Sciatic nerve (tissue), 2 donors: Measurements from ENCODE around the gene RTN4RL1. TPM values are rescaled to one million over a fixed set of nuclear protein-coding genes. Genes with fewer than 3 reads are reported as not detected.
A peak's percentile ranks its signal among the peaks of the same experiment; 100 is the strongest.

Experiments
- ATAC-seq: fragments of 200-7000 bp; cut with Tn5 transposase; one replicate; pipeline ENCODE4 v1.9.1; 2020; ENCODE audit warnings: mild to moderate bottlenecking, moderate library complexity
- DNase-seq: peaks from one replicate; pipeline ENCODE4 v3.0.0-alpha.2; 2020; ENCODE audit warnings: low spot score
- intact Hi-C: fragments of 100-400 bp; cut with DNase I; formaldehyde crosslinking; loops from one replicate; pipeline ENCODE4 v1.14.2; 2022
- total RNA-seq: library from RNA; stranded (reverse); fragmentation: NEBNext Ultra II Directional; extraction: Animal tissue kit (Norgen Biotek cat#: 25700); gene quantifications from one replicate; pipeline ENCODE4 v1.2.1, GENCODE V29; 2021
- donor health status: DM: no; HTN: no; CAD: no.
- donor health status: DM: no; HTN: no; CAD: no.

The RTN4RL1 gene
- total RNA-seq, 1 donor from 2014 or later = 5.8 TPM

DNA sequence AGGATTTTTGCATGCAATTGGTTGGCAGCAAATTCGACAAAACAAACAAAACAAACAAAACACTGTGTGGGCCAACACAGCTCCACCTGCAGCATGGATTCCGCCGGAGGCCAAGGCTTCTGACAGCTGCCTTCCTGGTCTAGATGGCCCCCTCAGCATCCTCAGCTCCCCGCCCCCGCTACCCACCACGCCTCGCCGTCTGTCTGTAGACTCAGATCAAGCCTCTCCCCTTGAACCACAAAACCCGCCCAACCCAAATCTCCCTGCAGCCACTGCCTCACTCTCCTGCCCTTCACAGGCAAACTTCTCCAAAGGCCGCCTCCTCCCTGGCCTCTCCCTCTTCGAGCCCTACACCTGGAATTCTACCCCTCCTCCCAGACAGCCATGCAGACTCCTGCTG lies 57.9 kb downstream of the RTN4RL1 start:
- ATAC-seq = no peak
- intact Hi-C loops = no loop called here
- no peak for DNase-seq

DNA sequence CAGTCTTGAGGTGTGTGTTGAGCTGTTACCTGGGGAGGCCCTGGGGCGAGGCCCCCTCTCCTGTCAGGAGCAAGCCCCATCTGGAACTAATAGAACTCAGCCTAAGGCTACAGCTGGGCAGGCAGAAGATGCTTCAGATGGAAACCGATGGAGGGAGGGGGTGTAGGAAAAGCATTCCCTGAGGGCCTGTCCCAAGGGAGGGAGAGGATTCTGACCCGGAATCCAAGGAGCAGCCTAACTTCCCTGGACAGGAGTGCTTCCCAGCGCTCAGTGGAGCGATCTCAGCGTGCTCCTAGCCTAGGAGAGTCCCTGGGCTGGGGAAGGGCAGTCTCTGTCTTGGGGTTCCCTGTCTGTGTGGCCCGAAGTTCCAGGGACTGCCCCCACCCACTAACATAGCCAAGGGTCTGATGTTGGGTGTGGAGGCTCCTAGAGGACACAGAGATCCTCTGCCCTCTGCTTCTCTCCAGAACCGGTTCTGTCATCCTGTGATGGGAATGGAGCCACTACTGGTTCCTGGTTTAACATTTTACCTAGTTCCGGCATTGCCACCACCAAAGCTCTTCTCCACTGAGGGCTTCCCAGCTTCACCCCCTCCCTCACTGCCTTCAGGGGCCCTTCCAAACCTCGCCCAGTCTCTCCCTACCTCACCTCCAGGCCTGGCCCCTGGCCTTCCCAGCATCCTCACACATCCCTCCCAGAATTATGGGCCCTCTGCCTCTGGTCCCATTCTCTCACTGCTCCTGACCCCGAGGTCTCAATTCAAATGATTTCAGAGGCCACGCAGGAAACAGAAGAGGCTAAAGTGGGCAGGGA lies 58.7 kb downstream of the RTN4RL1 start:
- intact Hi-C loops = no loop called here
- no peak for ATAC-seq
- DNase-seq = no peak

DNA sequence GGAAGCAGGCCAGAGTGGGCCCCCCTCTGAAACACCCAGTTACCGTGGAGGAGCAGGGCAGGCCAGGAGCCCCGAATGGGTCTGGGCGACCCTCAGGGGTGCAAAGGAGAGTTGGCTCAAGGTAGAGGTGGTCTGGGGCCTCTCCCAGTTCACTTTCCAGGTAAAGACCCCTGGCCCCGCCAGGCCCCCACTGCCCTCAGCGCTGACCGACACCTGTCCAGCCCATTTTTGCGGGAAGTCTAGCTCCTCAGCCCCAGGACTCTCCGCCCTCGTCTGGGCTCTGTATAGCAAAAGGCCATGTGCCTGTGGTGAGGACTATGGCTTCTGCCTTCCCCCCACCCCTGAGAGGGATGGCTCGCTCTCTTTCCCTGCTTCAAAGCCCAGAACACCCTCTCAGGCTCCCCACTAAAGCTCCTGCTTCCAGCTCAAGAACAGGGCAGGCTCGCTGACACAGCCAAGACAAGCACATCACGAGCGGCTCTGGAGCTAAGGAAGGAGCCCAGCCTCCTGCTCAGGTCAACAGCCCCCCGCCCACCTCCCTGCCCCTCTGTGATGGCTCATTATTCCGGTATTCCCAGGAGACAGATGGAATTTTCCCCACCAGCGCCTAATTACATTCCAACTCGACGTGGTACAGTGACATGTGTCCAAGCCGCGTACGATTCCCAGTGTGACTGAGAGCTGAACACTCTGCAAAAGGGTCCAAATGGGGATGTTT lies 59.4 kb downstream of the RTN4RL1 start:
- DNase-seq (no peak), ATAC-seq (no peak)
- intact Hi-C loops = no loop called here

DNA sequence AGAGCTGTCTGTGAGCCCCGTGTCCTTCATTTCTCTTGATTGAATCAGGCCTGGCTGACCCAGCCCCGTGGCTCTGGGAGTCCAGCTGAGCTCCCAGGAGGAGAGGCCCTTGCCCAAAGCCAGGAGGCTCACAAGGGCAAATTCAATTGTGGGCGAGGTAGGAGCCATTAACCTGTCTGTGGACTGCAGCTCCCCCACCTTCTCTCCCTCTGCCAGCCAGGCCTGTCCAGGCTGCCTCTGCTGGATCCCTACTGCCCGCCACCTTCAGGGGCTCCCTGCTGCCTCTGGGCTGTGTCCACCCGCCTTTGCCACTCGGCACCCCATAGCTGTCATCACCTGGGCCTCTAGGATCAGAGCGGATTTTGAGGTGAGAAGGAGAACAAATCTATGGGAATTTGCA lies 61.9 kb downstream of the RTN4RL1 start:
- no peak for ATAC-seq
- no peak for DNase-seq
- intact Hi-C loops = no loop called here

DNA sequence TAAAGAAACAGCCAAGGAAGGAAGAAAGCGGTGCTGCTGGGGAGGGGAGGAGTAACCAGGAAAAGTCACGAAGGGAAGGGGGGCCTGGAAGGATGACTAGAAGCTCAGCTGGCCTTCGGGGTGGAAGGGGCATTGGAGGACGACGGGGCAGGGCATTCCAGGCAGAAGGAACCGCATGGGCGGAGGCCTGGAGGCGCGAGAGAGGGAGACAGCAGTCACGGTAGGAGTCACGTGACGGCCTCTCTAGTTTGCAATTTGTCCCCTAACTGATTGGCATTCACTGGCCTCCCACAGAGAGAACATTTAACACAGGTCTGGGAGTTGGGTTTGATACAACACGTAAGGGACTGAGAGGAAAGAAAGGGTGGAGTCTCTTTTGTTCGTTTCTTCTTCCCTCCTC lies 63.9 kb downstream of the RTN4RL1 start:
- ATAC-seq (peak; percentile 27), DNase-seq (no peak)
- intact Hi-C loops = no loop called here

DNA sequence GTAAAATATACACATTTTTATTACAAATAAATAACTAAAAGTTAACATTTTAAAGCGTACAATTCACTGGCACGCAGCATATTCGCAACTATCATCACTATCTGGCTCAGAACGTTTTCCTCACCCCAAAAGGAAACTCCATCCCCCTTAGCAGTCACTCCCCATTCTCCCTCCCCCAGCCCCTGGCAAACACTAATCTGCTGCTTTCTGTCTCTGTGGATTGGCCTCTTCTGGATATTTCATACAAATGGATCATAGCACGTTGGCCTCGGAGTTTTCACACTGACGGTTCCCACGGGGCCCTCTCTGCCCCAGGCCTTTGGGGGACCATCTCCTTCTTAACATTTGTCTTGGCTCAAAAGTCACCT lies 64.6 kb downstream of the RTN4RL1 start:
- DNase-seq (no peak), ATAC-seq (peak; percentile 45)
- intact Hi-C loops = no loop called here

DNA sequence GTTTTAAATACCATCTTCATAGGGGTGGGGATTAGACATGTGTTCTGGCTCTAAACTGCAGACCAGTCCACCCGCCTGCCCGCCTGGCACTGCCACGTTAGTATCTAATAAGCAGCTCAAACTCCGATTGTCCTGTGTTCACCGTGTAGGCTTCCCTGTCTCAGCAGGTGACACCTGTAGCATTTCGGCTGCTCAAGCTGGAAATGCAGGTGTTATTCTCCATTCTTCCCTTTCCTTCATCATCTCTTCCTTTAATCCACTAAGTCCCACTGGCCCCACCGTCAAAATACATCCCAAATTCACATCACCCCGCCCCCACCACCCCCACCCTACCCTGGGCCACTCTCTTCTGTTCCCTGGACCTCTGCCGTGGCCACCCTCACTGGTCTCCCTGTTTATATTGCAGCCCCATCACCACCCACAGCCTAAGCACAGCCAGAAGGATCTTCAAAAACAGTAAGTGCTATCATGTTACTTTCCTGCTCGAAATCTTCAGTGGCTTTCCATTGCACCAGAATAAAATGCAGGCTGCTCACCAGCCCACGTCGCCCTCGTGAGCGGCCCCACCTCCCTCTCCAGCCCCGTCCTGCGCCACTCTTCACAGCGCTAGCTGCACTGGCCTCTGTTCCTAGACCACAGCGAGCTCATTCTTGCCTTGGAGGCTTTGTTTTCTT lies 65.1 kb downstream of the RTN4RL1 start:
- intact Hi-C loops = no loop called here
- ATAC-seq = peak; percentile 92
- no peak for DNase-seq

DNA sequence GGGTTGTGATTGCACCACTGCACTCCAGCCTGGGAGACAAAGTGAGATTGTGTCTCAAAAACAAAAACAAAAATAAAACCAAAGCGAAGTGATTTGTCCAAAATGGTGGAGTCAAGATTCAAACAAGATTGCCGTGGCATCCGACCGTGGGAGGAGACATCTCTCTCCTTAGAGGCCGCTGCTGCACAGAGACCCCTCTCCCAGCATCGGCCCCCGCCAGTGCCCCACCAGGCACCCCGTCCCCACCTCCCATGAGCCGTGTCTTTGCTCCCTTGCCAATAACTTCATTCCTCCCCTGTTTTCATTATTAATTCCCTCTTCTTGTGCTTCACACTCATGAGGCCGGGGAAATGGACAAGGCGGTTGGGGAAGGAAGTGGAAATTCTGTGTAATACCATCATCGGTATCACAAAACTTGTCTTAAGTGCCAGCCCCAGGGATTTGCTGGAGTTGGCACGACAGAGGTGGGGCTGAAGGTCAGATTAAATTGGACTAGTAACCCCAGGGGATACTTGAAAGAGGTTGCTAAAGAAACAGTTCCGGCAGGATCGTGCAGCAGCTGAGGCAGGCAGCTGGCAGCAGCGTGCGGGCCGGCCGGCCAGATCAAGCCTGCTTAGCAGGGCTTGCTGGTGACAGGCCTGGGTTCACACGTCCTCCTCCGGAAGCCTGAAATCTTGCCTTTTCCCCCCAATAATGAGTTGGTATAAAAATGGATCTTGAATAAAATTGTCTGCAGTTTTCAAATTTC lies 66.8 kb downstream of the RTN4RL1 start:
- peak; percentile 65 for ATAC-seq
- intact Hi-C loops = no loop called here
- no peak for DNase-seq

DNA sequence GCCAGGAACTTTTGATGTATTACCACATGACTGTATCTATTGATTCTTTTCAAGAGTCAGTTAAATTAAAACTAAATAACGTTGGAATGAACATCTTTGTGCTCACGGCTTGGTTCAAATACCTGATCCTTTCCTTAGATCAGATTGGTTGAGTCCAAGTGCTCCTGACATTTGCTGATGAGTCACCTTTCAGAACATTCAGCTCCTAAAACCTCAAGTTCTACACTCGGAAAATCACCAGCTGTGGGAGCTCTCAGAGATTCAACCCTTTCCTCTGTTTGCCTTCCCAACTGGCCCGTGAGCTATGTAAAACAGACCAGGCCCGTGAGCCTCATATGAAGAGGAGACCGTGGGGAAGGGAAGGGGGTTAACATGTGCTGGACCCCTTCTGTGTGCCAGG lies 68.1 kb downstream of the RTN4RL1 start:
- DNase-seq (no peak), ATAC-seq (no peak)
- intact Hi-C loops = no loop called here

DNA sequence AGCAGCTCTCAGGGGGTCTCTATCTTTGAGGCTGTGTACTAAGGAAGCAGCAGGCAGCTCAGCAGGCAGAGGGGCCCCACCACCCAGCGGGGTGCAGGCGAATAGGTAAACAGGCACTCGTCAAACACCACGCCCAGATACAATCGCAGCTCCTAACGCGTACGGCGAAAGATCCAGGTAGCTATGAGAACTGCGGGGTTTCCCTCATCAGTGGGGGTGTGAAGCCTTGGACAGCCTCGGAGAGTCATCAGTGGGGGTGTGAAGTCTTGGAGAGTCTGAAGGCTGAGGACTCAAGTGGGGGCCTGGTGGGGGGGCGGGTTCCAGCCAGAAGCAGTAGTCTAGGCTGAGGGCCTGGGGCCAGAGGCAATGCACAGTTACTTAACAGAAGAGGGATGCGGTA lies 69.0 kb downstream of the RTN4RL1 start:
- DNase-seq = no peak
- intact Hi-C loops = no loop called here
- ATAC-seq = no peak

DNA sequence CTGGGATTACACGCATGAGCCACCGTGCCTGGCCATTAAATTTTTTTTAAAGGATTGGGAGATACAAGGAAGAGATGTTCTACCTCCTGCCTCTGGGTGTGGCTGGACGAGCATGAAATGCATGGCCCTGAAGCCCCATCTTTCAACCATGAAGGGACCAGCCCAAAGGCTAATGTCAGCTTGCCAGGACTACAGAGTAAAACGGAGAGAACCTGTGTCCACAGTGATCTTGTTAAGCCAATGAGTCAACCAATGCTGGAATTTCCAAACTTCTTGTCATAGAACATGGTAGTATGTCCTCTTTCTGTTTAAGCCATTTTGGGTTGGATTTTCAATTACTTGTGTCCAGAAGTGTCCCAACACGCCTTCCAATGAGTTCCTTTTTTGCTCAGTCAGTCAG lies 71.3 kb downstream of the RTN4RL1 start:
- intact Hi-C loops = no loop called here
- no peak for ATAC-seq
- DNase-seq = no peak

DNA sequence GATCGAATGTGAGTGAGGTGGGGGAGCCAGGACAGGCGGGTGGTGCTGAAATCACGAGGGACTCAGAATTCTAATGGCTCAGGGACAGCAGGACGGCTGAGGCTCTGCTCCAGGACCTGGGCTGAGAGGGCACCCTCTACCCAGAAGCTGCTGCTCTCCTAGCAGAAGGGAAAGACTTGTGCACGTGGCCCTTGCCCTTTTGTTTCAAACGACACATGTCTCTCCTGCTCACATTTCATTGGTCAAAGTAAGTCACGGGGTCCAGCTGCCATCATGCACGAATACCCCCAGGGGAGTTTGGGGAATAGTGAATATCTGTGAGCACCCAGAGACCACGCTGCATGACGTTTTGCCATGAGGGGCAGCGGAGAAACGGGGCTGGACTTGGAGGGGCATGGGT lies 73.2 kb downstream of the RTN4RL1 start:
- no peak for DNase-seq
- intact Hi-C loops = no loop called here
- ATAC-seq = no peak

DNA sequence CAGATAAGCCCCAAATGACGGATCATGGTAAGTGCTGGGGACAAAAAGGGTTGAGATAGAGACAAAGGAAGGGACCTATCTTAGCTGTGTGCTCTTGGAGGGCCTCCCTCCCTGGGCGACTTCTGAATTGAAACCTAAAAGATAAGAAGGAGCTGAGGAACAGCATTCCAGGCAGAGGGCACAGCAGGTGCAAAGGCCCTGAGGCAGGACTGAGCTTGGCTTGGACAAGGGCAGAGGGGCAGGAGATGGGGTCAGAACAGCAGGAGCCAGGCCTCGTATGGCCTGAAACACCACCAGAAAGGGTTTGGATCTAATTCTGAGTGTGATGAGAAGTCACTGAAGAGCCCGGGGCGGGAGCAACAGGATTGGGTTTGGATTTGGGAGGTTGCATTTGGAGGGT lies 75.4 kb downstream of the RTN4RL1 start:
- ATAC-seq (no peak), DNase-seq (no peak)
- intact Hi-C loops = no loop called here

DNA sequence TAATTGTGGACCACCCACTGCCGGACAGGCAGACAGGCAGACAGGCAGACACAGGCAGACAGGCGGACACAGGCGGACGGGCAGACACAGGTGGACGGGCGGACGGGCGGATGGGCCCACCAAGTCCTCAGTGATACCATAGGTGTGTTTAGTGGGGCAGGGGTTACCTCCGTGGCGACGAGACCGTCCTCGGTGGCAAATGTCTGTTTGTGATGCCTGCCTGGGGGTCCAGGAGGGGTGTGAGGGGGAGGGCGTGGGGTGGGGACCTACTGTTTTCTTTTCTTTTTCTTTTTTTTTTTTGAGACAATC lies 76.7 kb downstream of the RTN4RL1 start:
- DNase-seq (no peak), ATAC-seq (no peak)
- intact Hi-C loops = no loop called here

DNA sequence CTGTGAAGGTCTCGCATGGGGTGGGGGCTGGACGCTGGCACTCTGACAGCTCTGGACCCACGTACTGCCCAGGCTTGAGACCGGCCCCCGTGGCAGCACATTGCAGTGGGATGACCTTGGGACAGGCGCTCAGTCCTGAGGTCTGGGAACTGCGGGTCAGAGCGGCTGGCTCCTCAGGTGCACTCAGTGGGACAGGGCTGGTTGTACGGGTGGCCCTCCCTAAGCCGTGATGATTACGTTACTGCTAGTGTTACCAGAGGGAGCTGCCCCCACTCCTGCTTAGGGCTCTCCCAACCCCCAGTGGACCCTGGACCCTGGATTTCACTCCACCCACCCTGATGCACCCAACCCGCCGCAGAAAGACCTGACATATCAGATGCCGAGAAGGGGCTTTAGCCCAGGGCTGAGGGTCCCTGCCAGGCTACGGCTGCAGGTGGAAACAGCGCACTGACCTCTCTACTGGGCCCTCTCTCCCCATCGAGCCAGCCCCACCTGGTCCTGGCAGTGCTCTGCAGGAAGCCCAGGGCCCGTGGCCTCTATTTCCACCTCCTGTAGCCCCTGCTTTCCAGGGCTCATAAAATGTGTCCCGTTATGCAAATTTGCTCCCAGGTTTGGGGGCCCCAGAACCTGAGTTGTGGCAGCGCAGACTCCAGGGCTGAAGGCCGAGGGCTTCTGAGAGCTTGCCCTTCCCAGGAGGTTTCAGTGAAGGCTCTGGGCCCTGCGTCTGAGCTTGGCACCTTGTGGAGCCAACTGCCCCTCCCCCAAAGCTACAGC lies 77.2 kb downstream of the RTN4RL1 start:
- DNase-seq (no peak), ATAC-seq (no peak)
- intact Hi-C loops = no loop called here

DNA sequence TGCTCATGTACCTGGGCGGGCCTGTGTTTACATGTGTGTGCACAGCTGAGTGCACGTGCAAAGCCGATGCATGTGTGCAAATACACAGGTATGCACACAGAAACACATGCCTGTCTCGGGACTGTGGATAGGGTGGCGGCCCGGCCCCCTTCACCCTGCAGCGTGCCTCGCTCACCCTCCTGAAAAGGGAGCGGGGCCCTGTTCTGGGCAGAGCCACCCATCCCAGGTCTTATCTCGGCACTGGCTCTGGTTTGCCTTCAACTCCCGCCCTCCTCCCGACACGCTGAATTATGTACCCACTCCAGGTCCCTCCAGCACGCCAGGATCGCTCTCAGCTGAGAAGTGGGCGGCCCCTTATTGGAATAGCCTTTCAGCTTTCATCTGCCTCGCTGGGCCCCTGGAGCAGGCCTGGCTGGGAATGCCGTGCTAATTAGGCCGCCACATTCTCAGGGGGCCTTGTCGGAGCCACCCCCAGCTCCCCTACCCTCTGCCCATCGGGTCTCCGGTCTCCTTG lies 77.8 kb downstream of the RTN4RL1 start:
- intact Hi-C loops = no loop called here
- ATAC-seq (no peak), DNase-seq (no peak)

DNA sequence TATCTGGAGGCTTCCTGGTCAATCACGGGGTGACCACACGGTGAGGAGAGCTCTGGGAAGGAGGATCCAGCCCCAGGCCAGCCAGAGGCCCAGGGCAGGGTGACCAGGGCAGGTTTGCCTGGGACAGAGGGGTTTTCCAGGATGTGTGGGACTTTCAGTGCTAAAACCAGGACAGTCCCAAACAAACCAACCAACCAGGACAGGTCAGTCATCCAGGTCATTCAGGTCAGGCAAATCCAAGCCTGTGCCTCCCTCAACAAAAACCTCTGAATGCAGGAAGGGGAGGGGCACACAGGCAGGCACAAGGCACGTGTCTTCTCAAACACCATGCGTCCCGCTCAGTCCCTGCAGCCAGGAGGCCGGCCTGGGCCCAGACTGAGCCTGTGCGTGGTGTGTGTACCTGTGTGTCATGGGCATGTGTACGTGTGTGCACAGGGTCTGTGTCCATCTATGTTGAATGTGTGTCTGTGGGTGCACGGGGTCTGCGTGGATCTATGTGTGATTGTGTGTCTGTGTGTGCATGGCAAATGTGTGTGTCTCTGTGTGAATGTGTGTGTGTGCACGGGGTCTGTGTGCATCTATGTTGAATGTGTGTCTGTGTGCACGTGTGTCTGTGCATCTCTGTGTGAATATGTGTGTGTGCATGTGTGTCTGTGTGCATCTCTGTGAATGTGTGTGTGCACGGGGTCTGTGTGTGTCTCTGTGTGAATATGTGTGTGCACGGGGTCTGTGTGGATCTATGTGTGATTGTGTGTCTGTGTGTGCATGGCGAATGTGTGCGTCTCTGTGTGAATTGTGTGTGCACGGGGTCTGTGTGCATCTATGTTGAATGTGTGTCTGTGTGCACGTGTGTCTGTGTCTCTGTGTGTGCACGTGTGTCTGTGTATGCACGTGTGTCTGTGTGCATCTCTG lies 78.9 kb downstream of the RTN4RL1 start:
- intact Hi-C loops = no loop called here
- DNase-seq (no peak), ATAC-seq (no peak)

DNA sequence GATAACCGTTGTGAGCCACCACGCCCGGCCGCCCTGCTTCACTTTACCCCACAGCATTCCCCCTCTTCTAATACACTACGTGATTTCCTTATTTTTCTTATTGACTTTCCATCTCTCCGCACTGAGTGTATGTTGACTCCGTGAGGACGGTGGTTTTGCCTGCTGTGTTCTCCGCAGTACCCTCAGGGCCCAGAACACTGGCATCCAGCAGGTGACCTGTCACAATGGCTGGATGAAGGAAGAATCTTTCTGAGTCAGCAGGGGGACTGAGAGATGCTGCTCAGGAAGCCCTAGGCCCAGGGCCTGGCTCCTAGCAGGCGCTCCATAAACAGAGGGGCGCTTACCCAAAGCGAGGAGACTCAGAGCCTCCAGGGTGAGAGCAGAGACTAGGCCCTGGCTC lies 79.5 kb downstream of the RTN4RL1 start:
- ATAC-seq (no peak), DNase-seq (no peak)
- intact Hi-C loops = no loop called here
